HG03521 (cell line): ENCODE data around the gene CDK18.

Experiments
- ATAC-seq: cut with Tn5 transposase; IDR thresholded peaks from one replicate; pipeline ENCODE4 v1.9.1; 2021; ENCODE audit warnings: mild to moderate bottlenecking, moderate library complexity; ENCODE audit not compliant: unreplicated experiment

Gene CDK18

GRCh38 chr1:205502111-205502810 lies 2.2 kb upstream of the CDK18 start:
- no peak for ATAC-seq

GRCh38 chr1:205502992-205503391 lies 1.5 kb upstream of the CDK18 start:
- ATAC-seq: no peak

- ATAC-seq: no peak
These were observed 734 bp downstream of the CDK18 start for GRCh38 chr1:205505076-205505729.

GRCh38 chr1:205505791-205506190 lies 1.3 kb downstream of the CDK18 start:
- ATAC-seq: no peak

GRCh38 chr1:205506409-205507200 lies 2.1 kb downstream of the CDK18 start:
- no peak for ATAC-seq

GRCh38 chr1:205508227-205508714 lies 3.8 kb downstream of the CDK18 start:
- ATAC-seq: no peak

- ATAC-seq: no peak
These were observed 6.0 kb downstream of the CDK18 start for GRCh38 chr1:205510308-205510950.

- no peak for ATAC-seq
These were observed 6.5 kb downstream of the CDK18 start for GRCh38 chr1:205510951-205511330.

GRCh38 chr1:205512059-205513045 lies 7.9 kb downstream of the CDK18 start:
- ATAC-seq: no peak

GRCh38 chr1:205513774-205514173 lies 9.3 kb downstream of the CDK18 start:
- no peak for ATAC-seq

GRCh38 chr1:205514211-205515142 lies 10.0 kb downstream of the CDK18 start:
- no peak for ATAC-seq

GRCh38 chr1:205515781-205516253 lies 11.3 kb downstream of the CDK18 start:
- no peak for ATAC-seq

GRCh38 chr1:205516362-205516761 lies 11.9 kb downstream of the CDK18 start:
- no peak for ATAC-seq

- ATAC-seq: no peak
These were observed 12.8 kb downstream of the CDK18 start for GRCh38 chr1:205517288-205517687.

- ATAC-seq: no peak
These were observed 13.3 kb downstream of the CDK18 start for GRCh38 chr1:205517763-205518162.

- ATAC-seq: no peak
These were observed 14.4 kb downstream of the CDK18 start for GRCh38 chr1:205518661-205519540.

GRCh38 chr1:205519541-205520131 lies 15.2 kb downstream of the CDK18 start:
- no peak for ATAC-seq
